ENCODE measurements around the gene R3HDM4.

R3HDM4 gene

GRCh38 chr19:932648-933552, 19.9 kb upstream of the R3HDM4 start:
- no peak for DNase-seq (ENCODE audit: low spot score)
- no peak for FAIRE-seq

GRCh38 chr19:931860-932647, 19.0 kb upstream of the R3HDM4 start:
- no peak for FAIRE-seq

GRCh38 chr19:929891-930258, 16.9 kb upstream of the R3HDM4 start:
- FAIRE-seq = no peak
- no peak for DNase-seq (ENCODE audit: low spot score)

More at GRCh38 chr19:931860-932647, 19.0 kb upstream of the R3HDM4 start:
- no peak for DNase-seq (ENCODE audit: low spot score)

GRCh38 chr19:929203-929890, 16.3 kb upstream of the R3HDM4 start:
- DNase-seq (ENCODE audit: low spot score) (no peak), FAIRE-seq (no peak)

- FAIRE-seq (no peak), DNase-seq (ENCODE audit: low spot score) (no peak)
Measured at GRCh38 chr19:928471-929202, 15.6 kb upstream of the R3HDM4 start.

- no peak for FAIRE-seq
- no peak for DNase-seq (ENCODE audit: low spot score)
Measured at GRCh38 chr19:927780-928401, 14.9 kb upstream of the R3HDM4 start.

GRCh38 chr19:927351-927779, 14.3 kb upstream of the R3HDM4 start:
- DNase-seq (ENCODE audit: low spot score) = no peak
- no peak for FAIRE-seq

GRCh38 chr19:926589-927350, 13.8 kb upstream of the R3HDM4 start:
- FAIRE-seq (no peak), DNase-seq (ENCODE audit: low spot score) (no peak)

GRCh38 chr19:926323-926588, 13.2 kb upstream of the R3HDM4 start:
- DNase-seq (ENCODE audit: low spot score) = no peak
- FAIRE-seq = no peak

GRCh38 chr19:925526-926322, 12.7 kb upstream of the R3HDM4 start, which contains the start of gene ARID3A:
Gene ARID3A (plus strand): TSS chr19:926035. CDS start chr19:929529, 3,494 bp downstream.
- FAIRE-seq = no peak

GRCh38 chr19:925087-925525, 12.1 kb upstream of the R3HDM4 start:
- no peak for FAIRE-seq

More at GRCh38 chr19:925526-926322, 12.7 kb upstream of the R3HDM4 start, which contains the start of gene ARID3A:
- DNase-seq (ENCODE audit: low spot score) = peak; percentile 78

GRCh38 chr19:924553-925086, 11.6 kb upstream of the R3HDM4 start:
- FAIRE-seq = no peak
- DNase-seq (ENCODE audit: low spot score) = no peak

More at GRCh38 chr19:925087-925525, 12.1 kb upstream of the R3HDM4 start:
- peak; percentile 76 for DNase-seq (ENCODE audit: low spot score)

- DNase-seq (ENCODE audit: low spot score) (peak; percentile 21), FAIRE-seq (no peak)
Measured at GRCh38 chr19:920051-920864, 7.2 kb upstream of the R3HDM4 start.

- FAIRE-seq (no peak), DNase-seq (ENCODE audit: low spot score) (no peak)
Measured at GRCh38 chr19:919199-920050, 6.4 kb upstream of the R3HDM4 start.

GRCh38 chr19:918481-919198, 5.6 kb upstream of the R3HDM4 start:
- FAIRE-seq (no peak), DNase-seq (ENCODE audit: low spot score) (no peak)

GRCh38 chr19:918152-918437, 5.1 kb upstream of the R3HDM4 start:
- FAIRE-seq (no peak), DNase-seq (ENCODE audit: low spot score) (no peak)
